Measurements from ENCODE around the gene EXD1.
"Not testable (repeated sequence)": the region's sequence is repeated elsewhere in the genome, so short reads cannot be mapped to it uniquely, and the experiment has no call there.

EXD1 gene

GRCh38 chr15:41230650-41231421 is at the start of gene EXD1, which contains the start of gene CHP1:
Gene EXD1 (minus strand): TSS chr15:41230757. CDS start chr15:41226575, 4,182 bp downstream.
Gene CHP1 (plus strand): TSS chr15:41231268. CDS start chr15:41231383, 115 bp downstream.
- peak; percentile 94 for DNase-seq (ENCODE audit: low read depth)

GRCh38 chr15:41279535-41280283 is 49.2 kb upstream of the EXD1 start:
- no peak for DNase-seq (ENCODE audit: low read depth)

- no peak for DNase-seq (ENCODE audit: low read depth)
Observed at GRCh38 chr15:41278319-41278718, 47.8 kb upstream of the EXD1 start.

GRCh38 chr15:41276831-41277230 is 46.3 kb upstream of the EXD1 start:
- DNase-seq (ENCODE audit: low read depth), result no peak

- no peak for DNase-seq (ENCODE audit: low read depth)
Observed at GRCh38 chr15:41269887-41270286, 39.3 kb upstream of the EXD1 start.

- DNase-seq (ENCODE audit: low read depth), result no peak
Observed at GRCh38 chr15:41263891-41264351, 33.4 kb upstream of the EXD1 start.

- DNase-seq (ENCODE audit: low read depth), result no peak
Observed at GRCh38 chr15:41262571-41262970, 32.0 kb upstream of the EXD1 start.

- not testable (repeated sequence) for DNase-seq (ENCODE audit: low read depth)
Observed at GRCh38 chr15:41260924-41261323, 30.4 kb upstream of the EXD1 start.

GRCh38 chr15:41259546-41260189 is 29.1 kb upstream of the EXD1 start:
- DNase-seq (ENCODE audit: low read depth), result no peak

GRCh38 chr15:41258750-41259471 is 28.4 kb upstream of the EXD1 start:
- DNase-seq (ENCODE audit: low read depth), result no peak

- DNase-seq (ENCODE audit: low read depth), result no peak
Observed at GRCh38 chr15:41256577-41257038, 26.1 kb upstream of the EXD1 start.

GRCh38 chr15:41256103-41256502 is 25.5 kb upstream of the EXD1 start:
- DNase-seq (ENCODE audit: low read depth), result no peak

GRCh38 chr15:41254560-41254959 is 24.0 kb upstream of the EXD1 start:
- no peak for DNase-seq (ENCODE audit: low read depth)

- no peak for DNase-seq (ENCODE audit: low read depth)
Observed at GRCh38 chr15:41251411-41251810, 20.9 kb upstream of the EXD1 start.

- not testable (repeated sequence) for DNase-seq (ENCODE audit: low read depth)
Observed at GRCh38 chr15:41250745-41251144, 20.2 kb upstream of the EXD1 start.

GRCh38 chr15:41241221-41241964 is 10.8 kb upstream of the EXD1 start:
- no peak for DNase-seq (ENCODE audit: low read depth)

GRCh38 chr15:41238100-41238499 is 7.5 kb upstream of the EXD1 start:
- no peak for DNase-seq (ENCODE audit: low read depth)

GRCh38 chr15:41235929-41236328 is 5.4 kb upstream of the EXD1 start:
- no peak for DNase-seq (ENCODE audit: low read depth)

GRCh38 chr15:41235228-41235627 is 4.7 kb upstream of the EXD1 start:
- DNase-seq (ENCODE audit: low read depth), result not testable (repeated sequence)

- no peak for DNase-seq (ENCODE audit: low read depth)
Observed at GRCh38 chr15:41233367-41233771, 2.8 kb upstream of the EXD1 start.

Measured in activated gamma-delta T cell treated with anti-CD3 and anti-CD28 coated beads, Interleukin-2, amount 50 U/mL, for 16 hours (primary cell).